GM18867 (cell line): Measurements from ENCODE around the gene SETD1A.

Experiments used
- ATAC-seq: cut with Tn5 transposase; IDR thresholded peaks from one replicate; pipeline ENCODE4 v1.9.1; 2021; ENCODE audit warnings: mild to moderate bottlenecking, moderate library complexity; ENCODE audit not compliant: unreplicated experiment

The SETD1A gene

GRCh38 chr16:30953111-30953510, 4.4 kb upstream of the SETD1A start:
- ATAC-seq, result no peak

- ATAC-seq, result no peak
Measured at GRCh38 chr16:30953511-30954124, 3.9 kb upstream of the SETD1A start.

DNA sequence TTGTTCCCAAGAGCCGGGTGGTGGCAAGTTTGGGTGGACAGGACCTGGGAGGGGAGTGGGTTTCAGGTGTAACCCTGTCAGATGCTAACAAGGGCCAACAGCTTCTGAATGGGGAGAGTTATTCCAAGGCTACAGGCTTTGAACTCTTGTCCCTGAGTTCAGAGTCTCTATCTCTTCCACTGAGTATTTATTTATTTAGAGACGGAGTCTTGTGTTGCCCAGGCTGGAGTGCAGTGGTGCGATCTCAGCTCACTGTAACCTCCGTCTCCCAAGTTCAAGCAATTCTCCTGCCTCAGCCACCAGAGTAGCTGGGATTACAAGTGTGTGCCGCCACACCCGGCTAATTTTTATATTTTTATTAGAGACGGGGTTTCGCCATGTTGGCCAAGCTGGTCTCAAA, 2.6 kb upstream of the SETD1A start:
- no peak for ATAC-seq

- ATAC-seq, result peak; percentile 46
Measured at GRCh38 chr16:30956601-30957455, 726 bp upstream of the SETD1A start.

- peak; percentile 28 for ATAC-seq
Measured at GRCh38 chr16:30958175-30959079, 873 bp downstream of the SETD1A start.

DNA sequence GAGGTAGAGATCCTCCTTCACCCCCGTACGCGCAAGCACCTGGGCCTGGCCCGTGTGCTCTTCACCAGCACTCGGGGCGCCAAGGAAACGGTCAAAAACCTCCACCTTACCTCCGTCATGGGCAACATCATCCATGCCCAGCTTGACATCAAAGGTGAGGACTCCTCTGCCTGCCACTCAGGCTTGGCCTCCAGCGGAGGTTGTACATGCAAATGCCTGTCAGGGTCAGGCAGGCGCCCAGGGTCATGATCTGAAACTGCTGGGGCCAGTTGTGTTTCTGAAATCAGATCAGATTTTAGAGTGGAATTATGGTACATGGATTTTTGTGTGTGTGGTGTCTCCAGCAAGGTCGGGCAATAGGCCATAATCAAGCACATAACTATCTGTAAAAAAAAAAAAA, 3.8 kb downstream of the SETD1A start:
- no peak for ATAC-seq

GRCh38 chr16:30963925-30964511, 6.5 kb downstream of the SETD1A start:
- ATAC-seq, result no peak

DNA sequence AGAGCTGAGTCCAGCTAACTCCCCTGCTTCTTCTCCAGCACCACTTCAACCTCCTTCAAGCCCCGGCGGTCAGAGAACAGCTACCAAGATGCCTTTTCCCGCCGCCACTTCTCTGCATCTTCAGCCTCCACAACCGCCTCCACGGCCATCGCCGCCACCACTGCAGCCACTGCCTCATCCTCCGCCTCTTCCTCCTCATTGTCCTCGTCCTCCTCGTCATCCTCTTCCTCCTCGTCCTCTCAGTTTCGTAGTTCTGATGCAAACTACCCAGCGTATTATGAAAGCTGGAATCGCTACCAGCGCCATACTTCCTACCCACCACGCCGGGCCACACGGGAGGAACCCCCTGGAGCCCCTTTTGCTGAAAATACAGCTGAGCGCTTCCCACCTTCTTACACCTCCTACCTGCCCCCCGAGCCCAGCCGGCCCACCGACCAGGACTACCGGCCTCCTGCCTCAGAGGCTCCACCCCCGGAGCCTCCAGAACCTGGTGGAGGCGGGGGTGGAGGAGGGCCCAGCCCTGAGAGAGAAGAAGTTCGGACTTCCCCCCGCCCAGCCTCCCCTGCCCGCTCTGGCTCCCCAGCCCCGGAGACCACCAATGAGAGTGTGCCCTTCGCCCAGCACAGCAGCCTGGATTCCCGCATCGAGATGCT, 7.1 kb downstream of the SETD1A start:
- no peak for ATAC-seq

DNA sequence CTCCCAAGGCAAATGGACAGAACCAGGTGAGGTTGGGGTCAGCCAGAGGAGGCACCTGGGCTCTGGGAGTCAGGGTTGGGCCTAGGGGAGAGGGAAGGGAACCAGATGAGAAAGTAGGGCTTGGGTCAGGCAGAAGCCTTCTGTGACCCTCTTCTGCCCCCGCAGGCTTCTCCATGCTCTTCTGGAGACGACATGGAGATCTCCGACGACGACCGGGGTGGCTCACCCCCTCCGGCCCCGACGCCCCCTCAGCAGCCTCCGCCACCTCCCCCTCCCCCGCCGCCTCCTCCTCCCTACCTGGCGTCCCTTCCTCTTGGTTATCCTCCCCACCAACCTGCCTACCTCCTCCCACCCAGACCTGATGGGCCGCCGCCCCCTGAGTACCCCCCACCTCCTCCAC, 7.9 kb downstream of the SETD1A start:
- no peak for ATAC-seq

- no peak for ATAC-seq
Measured at GRCh38 chr16:30966033-30966619, 8.6 kb downstream of the SETD1A start.

GRCh38 chr16:30967795-30968194, 10.2 kb downstream of the SETD1A start:
- ATAC-seq, result no peak

DNA sequence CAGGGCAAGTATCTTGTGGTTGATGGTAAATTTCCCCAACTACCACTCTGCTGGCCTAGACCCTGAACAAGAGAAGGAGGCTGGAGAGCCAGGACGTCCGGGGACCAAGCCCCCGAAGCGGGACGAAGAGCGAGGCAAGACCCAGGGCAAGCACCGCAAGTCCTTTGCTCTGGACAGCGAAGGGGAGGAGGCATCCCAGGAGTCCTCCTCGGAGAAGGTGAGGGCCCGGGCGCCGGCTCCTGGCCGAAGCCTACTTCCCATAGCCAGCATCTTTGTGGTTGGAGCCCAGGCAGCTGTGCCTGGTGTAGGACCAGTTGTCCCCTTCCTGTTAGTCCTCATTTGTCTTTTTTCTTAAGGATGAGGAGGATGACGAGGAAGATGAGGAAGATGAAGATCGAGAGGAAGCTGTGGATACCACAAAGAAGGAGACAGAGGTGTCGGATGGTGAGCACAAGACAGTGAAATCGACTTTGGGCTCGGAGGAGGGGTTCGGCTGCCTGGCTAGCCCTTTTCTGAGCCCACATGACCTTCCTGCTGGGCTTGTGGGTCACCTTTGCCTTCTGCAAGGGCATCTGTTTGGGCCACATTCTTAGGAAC, 11.8 kb downstream of the SETD1A start:
- no peak for ATAC-seq

GRCh38 chr16:30971298-30971697, 13.7 kb downstream of the SETD1A start:
- no peak for ATAC-seq

DNA sequence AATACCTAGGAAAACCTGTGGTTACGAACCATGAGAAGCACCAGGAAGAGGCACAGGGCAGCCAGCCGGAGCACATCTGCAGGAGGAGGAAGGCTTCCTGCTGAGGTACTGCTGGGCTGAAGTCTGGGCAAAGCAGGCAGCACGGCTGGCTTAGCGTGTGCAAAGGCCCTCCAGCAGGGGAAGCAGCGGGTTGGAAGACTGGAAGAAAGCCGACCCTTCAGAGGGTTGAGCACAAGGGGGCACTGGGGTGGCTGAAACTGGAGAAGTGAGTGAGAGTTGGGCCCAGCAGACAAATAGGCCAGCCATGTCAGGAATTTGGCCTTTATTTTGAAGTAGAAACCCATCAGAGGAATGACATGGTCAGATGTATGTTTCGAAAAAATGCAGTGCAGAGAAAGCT, 15.3 kb downstream of the SETD1A start:
- no peak for ATAC-seq

DNA sequence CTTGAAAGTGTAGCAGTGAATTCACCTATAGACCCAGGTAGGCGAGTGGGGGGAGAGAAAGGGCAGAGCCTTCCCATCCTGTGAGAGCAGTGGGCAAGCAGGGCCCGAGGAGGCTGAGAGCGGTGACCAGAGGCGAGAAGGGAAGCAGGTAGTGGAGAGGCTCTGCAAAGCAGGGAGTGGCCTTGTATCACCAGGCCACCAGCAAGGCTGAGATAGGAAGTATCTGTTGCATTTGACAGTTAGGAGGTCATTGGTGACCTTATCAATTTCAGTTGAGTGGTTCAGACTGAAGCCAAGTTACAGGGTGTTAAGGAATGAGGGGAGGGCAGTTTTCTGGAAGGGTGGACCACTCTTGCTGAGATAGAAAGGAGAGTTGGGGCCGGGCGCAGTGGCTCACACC, 16.8 kb downstream of the SETD1A start:
- ATAC-seq, result no peak

DNA sequence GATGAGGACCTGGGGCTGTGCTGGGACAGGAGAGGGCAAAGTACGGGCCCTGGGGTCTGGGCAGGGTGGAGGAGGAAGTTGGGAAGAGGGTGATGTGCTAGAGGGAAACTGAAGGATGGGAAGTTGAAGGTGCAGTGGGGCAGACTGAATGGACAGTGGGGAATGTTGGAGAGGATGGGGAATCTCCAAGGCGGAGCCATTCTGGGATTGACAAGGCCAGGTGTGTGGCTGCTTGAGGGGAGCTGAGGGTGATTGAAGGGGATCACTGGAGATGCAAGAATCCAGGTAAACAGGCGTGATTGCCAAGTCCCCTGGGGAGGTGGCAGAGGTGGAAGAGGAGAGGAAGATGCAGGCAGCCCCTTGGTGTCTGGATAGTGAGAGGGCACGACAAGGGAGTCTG, 18.9 kb downstream of the SETD1A start:
- ATAC-seq, result no peak

DNA sequence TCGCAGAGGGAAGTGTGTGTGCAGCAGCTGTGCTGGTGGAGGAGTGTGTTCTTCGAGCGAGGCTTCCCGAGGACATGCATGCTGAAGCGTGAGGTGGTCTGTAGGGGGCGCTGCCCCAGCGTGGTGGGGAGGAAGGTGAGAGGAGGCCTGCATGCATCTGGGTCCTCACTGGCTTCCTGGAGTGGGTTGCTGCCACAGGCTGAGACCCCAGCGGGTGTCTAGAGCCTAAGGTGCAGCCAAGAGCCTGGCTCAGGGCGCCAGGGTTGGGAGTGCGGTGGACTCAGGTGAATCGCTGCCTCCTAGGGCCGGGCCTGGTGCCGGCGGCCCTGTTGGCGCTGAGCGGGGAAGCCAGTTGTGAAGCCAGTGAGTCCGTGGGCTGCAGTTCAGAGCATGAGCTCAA, 19.9 kb downstream of the SETD1A start:
- ATAC-seq, result no peak

GRCh38 chr16:30979170-30980022, 21.8 kb downstream of the SETD1A start:
- ATAC-seq, result no peak

DNA sequence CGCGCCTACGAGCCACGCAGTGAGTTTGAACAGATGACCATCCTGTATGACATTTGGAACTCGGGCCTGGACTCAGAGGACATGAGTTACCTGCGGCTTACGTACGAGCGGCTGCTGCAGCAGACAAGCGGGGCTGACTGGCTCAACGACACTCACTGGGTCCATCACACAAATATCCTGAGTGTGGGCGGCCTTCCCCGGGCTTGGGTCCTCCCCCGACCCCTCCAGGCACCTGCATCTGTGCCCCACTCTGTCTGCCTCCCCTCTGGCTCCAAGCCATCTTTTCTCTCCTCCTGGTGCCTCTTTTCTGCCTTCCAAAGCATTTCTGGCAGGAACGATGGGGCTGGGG, 22.4 kb downstream of the SETD1A start:
- ATAC-seq, result no peak
